B cell (primary cell): Measurements from ENCODE around the gene CCDC3.

Source experiments
- CTCF ChIP-seq: fragments of 200-600 bp; IDR thresholded peaks from one replicate; pipeline ENCODE4 v1.8.0; 2022; ENCODE audit warnings: antibody characterized with exemption, mild to moderate bottlenecking
- EZH2 ChIP-seq: IDR thresholded peaks from 2 replicates; pipeline ENCODE4 v1.6.1; 2012; ENCODE audit warnings: borderline replicate concordance, low read depth, mild to moderate bottlenecking, moderate library complexity, low read length; ENCODE audit not compliant: insufficient read depth, poor library complexity, severe bottlenecking

GRCh38 chr10:12941966-12942365 lies 59.5 kb downstream of the CCDC3 start:
- TF ChIP-seq CTCF (no peak), EZH2 (no peak)
